OCI-LY1 (cell line): Measurements from ENCODE around the gene NPTX1.

Source experiments
- H2AFZ ChIP-seq: fragments of 200-600 bp; sonication (generic), shearing (Covaris generic); 2 replicates; pipeline ENCODE4 v1.6.0; 2014; ENCODE audit warnings: antibody characterized with exemption, mild to moderate bottlenecking, low read length
- H3F3A ChIP-seq: fragments of 200-600 bp; sonication (generic), shearing (Covaris generic); 2 replicates; pipeline ENCODE4 v1.6.0; 2014; ENCODE audit warnings: mild to moderate bottlenecking, antibody characterized with exemption, low read length, moderate library complexity; ENCODE audit not compliant: insufficient read depth
- H3K27ac ChIP-seq: fragments of 200-600 bp; sonication (generic); 2 replicates; pipeline ENCODE4 v1.5.1; 2014; ENCODE audit warnings: low read length, mixed run types, mild to moderate bottlenecking, low read depth; ENCODE audit not compliant: poor library complexity, severe bottlenecking
- H3K27me3 ChIP-seq: fragments of 200-600 bp; sonication (generic); 2 replicates; pipeline ENCODE4 v1.6.0; 2014; ENCODE audit warnings: antibody characterized with exemption, mild to moderate bottlenecking, low read length, moderate library complexity; ENCODE audit not compliant: insufficient read depth
- H3K36me3 ChIP-seq: fragments of 200-600 bp; sonication (generic); 2 replicates; pipeline ENCODE4 v1.6.1; 2014; ENCODE audit warnings: mild to moderate bottlenecking, antibody characterized with exemption, low read length, moderate library complexity, mixed read lengths; ENCODE audit not compliant: insufficient read depth
- H3K4me1 ChIP-seq: fragments of 200-600 bp; sonication (generic); 2 replicates; pipeline ENCODE4 v1.5.1; 2014; ENCODE audit warnings: mild to moderate bottlenecking, low read length, moderate library complexity; ENCODE audit not compliant: insufficient read depth, severe bottlenecking
- H3K4me2 ChIP-seq: fragments of 200-600 bp; sonication (generic), shearing (Covaris generic); 2 replicates; pipeline ENCODE4 v1.6.1; 2014; ENCODE audit warnings: low read length
- H3K4me3 ChIP-seq: fragments of 200-600 bp; sonication (generic); 2 replicates; pipeline ENCODE4 v1.5.1; 2014; ENCODE audit warnings: low read length, low read depth, mild to moderate bottlenecking, mixed read lengths; ENCODE audit not compliant: poor library complexity, severe bottlenecking
- H3K79me2 ChIP-seq: fragments of 200-600 bp; shearing (Covaris generic); 2 replicates; pipeline ENCODE4 v1.6.1; 2016; ENCODE audit warnings: mixed run types, low read length, mixed read lengths; ENCODE audit not compliant: insufficient read depth
- H3K9ac ChIP-seq: fragments of 200-600 bp; sonication (generic), shearing (Covaris generic); 2 replicates; pipeline ENCODE4 v1.6.1; 2014; ENCODE audit warnings: mild to moderate bottlenecking, low read length, mixed read lengths
- H3K9me2 ChIP-seq: fragments of 200-600 bp; sonication (generic), shearing (Covaris generic); 2 replicates; pipeline ENCODE4 v1.6.1; 2014; ENCODE audit warnings: low read depth, mild to moderate bottlenecking, low read length, mixed read lengths
- H3K9me3 ChIP-seq: fragments of 200-600 bp; shearing (Covaris generic); 2 replicates; pipeline ENCODE4 v1.6.1; 2014; ENCODE audit warnings: low read length, mixed read lengths
- H4K20me1 ChIP-seq: fragments of 200-600 bp; sonication (generic), shearing (Covaris generic); 2 replicates; pipeline ENCODE4 v1.6.0; 2016; ENCODE audit warnings: mild to moderate bottlenecking, low read length; ENCODE audit not compliant: insufficient read depth
- CTCF ChIP-seq: fragments of 200-600 bp; sonication (generic), shearing (Covaris generic); IDR thresholded peaks from 2 replicates; pipeline ENCODE4 v1.5.1; 2017; ENCODE audit warnings: mild to moderate bottlenecking, antibody characterized with exemption, low read length, moderate library complexity, mixed read lengths
- EZH2 ChIP-seq: fragments of 200-600 bp; sonication (generic), shearing (Covaris generic); IDR thresholded peaks from 2 replicates; pipeline ENCODE4 v1.8.0; 2017; ENCODE audit warnings: borderline replicate concordance, mixed run types, mild to moderate bottlenecking, antibody characterized with exemption, low read length, moderate library complexity, mixed read lengths

NPTX1 gene

GRCh38 chr17:80439499-80439898, 36.9 kb downstream of the NPTX1 start:
- no peak overlapping the region for H3K4me3 ChIP-seq
- no peaks in the 10 kb centered on the region for H4K20me1 ChIP-seq
- H3K4me2 ChIP-seq: no peak overlapping the region
- no peaks in the 10 kb centered on the region for H3K4me1 ChIP-seq
- no peak overlapping the region for H2AFZ ChIP-seq
- no peak overlapping the region for H3K9ac ChIP-seq
- no peaks in the 10 kb centered on the region for H3K79me2 ChIP-seq
- H3K36me3 ChIP-seq: no peaks in the 10 kb centered on the region
- H3K9me2 ChIP-seq: no peaks in the 10 kb centered on the region
- no peaks in the 10 kb centered on the region for H3K9me3 ChIP-seq
- H3K27me3 ChIP-seq: peaks cover 8% of the 10 kb centered on the region; the same call in 1 of the 2 replicates
- H3K27ac ChIP-seq: no peak overlapping the region
- TF ChIP-seq CTCF (no peak), EZH2 (no peak)
- no peaks in the 10 kb centered on the region for H3F3A ChIP-seq

GRCh38 chr17:80438806-80439205, 37.6 kb downstream of the NPTX1 start:
- H3K4me3 ChIP-seq: no peak overlapping the region
- H3K9me2 ChIP-seq: no peaks in the 10 kb centered on the region
- H4K20me1 ChIP-seq: no peaks in the 10 kb centered on the region
- H3F3A ChIP-seq: no peaks in the 10 kb centered on the region
- H3K9me3 ChIP-seq: no peaks in the 10 kb centered on the region
- H3K36me3 ChIP-seq: no peaks in the 10 kb centered on the region
- peaks cover 8% of the 10 kb centered on the region; the same call in 1 of the 2 replicates for H3K27me3 ChIP-seq
- H3K27ac ChIP-seq: no peak overlapping the region
- no peak overlapping the region for H3K9ac ChIP-seq
- no peak for TF ChIP-seq CTCF
- TF ChIP-seq EZH2: no peak
- no peaks in the 10 kb centered on the region for H3K4me1 ChIP-seq
- no peak overlapping the region for H2AFZ ChIP-seq
- H3K79me2 ChIP-seq: no peaks in the 10 kb centered on the region
- no peak overlapping the region for H3K4me2 ChIP-seq

- Histone ChIP-seq H3K79me2 (no peaks in the 10 kb centered on the region), H3K9me2 (no peaks in the 10 kb centered on the region), H2AFZ (no peak overlapping the region), H3K36me3 (no peaks in the 10 kb centered on the region), H3K4me2 (no peak overlapping the region), H3F3A (no peaks in the 10 kb centered on the region), H3K27me3 (peaks cover 13% of the 10 kb centered on the region), H3K4me1 (no peaks in the 10 kb centered on the region), H4K20me1 (no peaks in the 10 kb centered on the region), H3K9me3 (no peaks in the 10 kb centered on the region), H3K27ac (no peak overlapping the region), H3K4me3 (no peak overlapping the region), H3K9ac (no peak overlapping the region)
- TF ChIP-seq CTCF (no peak), EZH2 (no peak)
These were observed 38.9 kb downstream of the NPTX1 start for GRCh38 chr17:80437532-80437931.
